GM12875 (cell line): ENCODE results near the gene A4GALT.

Experiments
- H3K4me3 ChIP-seq: one replicate; pipeline ENCODE4 v1.5.1; 2011; ENCODE audit warnings: low read depth, low read length, control low read depth
- CTCF ChIP-seq: IDR thresholded peaks from 2 replicates; pipeline ENCODE4 v1.5.1; 2011; ENCODE audit warnings: low read depth, mild to moderate bottlenecking, control low read depth, inconsistent platforms, low read length, moderate library complexity, borderline replicate concordance; ENCODE audit not compliant: insufficient read depth

The A4GALT gene

DNA sequence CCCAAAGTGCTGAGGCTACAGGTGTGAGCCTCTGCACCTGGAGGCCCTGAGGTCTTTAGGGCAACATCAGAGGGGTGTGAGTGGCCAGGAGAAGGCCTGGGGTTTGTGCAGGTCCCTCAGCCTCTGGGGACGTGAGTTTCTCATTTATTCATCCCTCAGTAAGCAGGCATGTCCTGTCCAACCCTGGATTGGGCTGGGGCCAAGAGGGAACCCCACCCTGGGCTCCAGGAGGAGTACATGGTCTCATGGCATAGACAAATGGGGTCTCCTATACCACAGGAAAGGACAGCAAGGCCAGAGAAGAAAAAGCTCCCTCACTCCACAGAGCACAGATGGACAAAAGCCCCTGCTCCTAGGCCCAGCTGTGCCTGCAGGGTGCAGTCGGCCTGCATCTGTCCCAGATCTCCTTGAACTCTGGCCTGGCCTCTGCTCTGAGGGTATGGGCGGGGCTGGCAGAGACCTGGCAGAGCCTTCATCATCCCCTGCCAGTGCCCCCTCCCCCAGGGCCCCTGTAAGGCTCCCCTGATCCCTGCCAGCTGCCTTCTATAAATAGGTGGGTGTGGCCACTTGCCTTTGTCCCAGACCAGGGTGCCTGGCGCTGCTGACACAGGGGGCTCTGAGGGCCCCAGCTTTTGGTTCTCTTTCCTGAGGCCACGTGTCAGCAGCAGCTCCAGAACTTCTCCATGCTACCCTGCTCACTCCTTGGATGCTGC, 34.6 kb downstream of the A4GALT start:
- H3K4me3 ChIP-seq = no peak overlapping the region
- TF ChIP-seq CTCF = no peak

- no peak overlapping the region for H3K4me3 ChIP-seq
- TF ChIP-seq CTCF = no peak
Measured at GRCh38 chr22:42684462-42685195, 36.0 kb downstream of the A4GALT start.

DNA sequence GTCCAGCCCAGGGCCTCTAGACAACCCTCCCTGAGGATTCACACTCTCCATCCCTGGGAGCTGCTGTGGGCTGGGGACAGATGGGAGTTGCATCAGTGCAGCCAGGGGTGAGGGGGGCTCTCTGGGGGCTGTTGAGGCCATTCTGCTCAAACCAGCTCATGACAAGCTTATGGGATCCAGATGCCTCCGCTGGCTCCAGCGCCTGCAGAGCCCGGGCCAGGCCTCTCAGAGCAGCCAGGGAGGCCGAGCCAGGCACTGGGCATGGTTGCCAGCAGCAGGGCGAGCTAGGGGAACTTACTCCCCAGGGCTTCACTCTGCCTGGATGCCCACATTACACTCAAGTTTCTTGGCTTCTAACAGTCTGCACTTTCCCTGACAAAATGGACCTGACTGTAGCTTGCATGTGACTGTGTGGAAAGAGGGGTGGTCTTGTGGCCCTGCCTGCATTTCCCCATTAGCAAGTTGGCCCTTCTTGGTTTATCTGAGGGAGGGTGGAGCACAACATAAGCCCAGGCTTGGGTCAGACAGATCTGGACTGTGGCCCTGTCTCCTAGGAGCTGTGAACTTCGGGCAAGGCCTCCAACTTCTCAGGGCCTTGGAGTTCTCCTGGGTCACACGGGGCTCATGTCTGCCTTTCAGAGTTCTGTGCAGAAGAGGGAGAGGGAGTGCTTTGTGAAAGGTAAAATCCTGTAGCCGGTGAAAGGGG, 36.9 kb downstream of the A4GALT start:
- H3K4me3 ChIP-seq = no peak overlapping the region
- no peak for TF ChIP-seq CTCF

- no peak overlapping the region for H3K4me3 ChIP-seq
- TF ChIP-seq CTCF = no peak
Measured at GRCh38 chr22:42682113-42682851, 38.4 kb downstream of the A4GALT start.

DNA sequence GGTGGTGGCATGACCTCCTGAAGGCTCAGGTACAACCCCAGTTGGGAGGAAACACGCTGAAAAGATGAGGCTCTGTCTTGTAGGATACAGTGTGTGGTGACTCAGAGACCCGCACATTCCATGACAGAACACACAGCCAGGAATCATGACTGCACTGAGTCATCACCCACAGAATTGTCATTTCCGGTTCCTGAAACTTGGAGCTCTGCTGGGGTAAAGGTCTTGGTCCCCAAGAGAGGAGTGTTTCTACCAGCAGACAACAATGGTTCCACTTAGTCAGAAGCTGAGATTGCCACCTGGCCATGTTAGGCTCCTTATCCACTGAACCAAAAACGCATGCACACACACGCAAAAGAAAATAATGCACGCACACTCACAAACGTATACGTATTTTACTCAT, 40.0 kb downstream of the A4GALT start:
- TF ChIP-seq CTCF = no peak
- no peak overlapping the region for H3K4me3 ChIP-seq

DNA sequence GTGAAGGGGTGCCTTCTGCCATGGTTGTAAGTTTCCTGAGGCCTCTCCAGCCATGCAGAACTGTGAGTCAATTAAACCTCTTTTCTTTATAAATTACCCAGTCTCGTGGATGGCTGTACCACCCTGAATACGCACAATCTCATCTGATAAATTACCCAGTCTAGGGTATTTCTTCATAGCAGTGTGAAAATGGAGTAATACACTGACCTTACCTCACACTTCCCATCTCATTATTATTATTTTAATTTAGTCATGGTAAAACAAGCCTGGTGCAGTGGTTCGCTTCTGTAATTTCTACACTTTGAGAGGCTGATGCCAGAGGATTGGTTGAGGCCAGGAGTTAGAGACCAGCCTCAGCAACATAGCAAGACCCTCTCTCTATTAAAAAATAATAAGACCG, 41.0 kb downstream of the A4GALT start:
- H3K4me3 ChIP-seq = no peak overlapping the region
- no peak for TF ChIP-seq CTCF
